Measurements from ENCODE around the gene MIA2.
"Not testable (repeated sequence)": the region's sequence is repeated elsewhere in the genome, so short reads cannot be mapped to it uniquely, and the experiment has no call there.

The MIA2 gene

DNA sequence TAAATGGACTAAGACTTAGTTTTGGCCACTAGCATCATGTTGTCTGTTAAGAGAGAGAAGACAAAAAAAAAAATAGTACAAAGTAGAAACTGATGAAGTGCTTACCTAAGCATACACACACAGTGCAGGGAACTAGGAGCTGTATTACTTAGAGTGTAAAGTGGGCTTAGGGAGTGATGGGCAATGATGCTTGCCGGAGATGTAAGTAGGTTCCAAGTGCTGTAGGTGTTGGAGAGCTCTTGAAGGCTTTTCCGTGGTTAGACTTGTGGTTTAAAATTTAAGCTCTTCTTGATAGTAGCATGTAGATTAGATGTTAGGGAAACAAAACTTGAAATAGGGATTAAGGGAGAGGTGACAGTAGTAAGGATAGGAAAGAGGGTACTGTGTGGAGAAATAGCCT is 34.7 kb downstream of the MIA2 start:
- DNase-seq (ENCODE audit: low spot score) = peak; percentile 50

DNA sequence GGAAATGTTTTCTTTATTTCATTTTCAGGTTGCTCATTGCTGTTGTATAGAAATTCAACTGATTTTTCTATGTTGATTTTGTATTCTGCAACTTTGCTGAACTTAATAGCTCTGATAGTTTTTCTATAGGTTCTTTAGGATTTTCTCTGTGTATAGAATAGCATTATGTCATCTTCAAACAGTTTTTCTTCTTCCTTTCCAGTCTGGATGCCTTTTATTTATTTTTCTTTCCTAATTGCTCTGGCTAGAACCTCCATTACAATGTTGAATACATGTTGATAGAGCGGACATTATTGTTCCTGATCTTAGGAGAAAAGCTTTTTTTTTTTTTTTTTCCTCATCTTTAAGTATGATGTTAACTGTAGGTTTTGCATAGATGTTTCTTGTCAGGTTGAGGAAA is 39.2 kb downstream of the MIA2 start:
- DNase-seq (ENCODE audit: low spot score) = no peak

DNA sequence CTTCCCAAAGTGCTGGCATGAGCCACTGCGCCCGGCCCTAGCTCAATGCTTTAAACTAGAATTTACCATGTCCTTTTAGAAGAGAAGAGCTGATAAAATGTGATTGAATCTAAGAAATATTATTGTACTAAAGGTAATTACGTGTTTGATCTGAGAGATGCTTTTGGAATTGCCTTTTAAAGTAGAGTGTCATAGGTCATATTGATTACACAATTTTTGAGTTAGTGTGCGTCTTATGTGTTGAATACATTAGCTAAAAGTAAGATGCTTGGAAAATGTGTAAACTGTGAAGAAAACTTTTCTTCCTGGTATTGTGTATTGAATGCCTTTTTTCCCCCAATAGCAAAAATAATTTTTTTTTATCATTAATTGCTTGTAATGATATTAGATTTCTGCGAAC is 41.7 kb downstream of the MIA2 start:
- no peak for DNase-seq (ENCODE audit: low spot score)

DNA sequence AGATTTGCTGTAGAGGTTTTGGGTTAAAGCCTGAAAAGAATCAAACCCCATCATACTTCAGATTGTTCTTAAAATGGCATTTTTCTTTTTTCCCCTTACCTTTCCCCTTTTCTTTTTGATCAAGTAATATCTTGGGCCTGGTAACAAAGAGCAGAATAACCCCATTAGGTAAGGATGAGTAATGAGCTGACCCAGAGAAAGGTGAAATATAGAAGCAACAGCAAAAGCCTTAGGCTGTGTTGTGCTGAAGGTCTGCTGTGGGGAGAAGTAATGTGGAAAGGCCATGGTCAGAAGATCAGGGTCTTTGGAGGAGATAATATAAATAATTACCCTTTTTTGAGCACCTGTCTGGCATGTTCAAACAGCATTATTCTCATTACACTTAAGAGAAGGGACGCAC is 42.3 kb downstream of the MIA2 start:
- DNase-seq (ENCODE audit: low spot score) = no peak

DNA sequence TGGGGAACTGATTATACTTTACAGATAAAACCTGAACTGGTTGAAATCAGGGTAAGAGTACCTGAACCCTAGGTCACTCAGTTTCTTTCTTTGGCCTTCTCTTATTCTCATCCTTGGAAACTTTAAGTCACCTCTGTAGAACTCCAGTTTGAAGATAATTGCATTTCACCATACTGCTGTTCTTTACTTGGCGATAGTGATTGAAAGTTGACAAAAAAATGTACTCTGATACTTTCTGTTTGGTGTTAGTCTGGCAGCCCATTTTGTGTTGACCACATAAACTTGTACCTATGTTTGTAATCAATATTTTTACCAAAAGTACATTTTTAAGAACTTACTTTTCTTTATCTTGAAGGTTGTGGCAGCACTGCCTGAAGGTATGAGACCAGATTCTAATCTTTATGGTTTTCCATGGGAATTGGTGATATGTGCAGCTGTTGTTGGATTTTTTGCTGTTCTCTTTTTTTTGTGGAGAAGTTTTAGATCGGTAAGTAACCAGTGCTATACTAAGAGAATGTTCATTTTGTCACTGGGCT is 42.9 kb downstream of the MIA2 start:
- DNase-seq (ENCODE audit: low spot score) = no peak

DNA sequence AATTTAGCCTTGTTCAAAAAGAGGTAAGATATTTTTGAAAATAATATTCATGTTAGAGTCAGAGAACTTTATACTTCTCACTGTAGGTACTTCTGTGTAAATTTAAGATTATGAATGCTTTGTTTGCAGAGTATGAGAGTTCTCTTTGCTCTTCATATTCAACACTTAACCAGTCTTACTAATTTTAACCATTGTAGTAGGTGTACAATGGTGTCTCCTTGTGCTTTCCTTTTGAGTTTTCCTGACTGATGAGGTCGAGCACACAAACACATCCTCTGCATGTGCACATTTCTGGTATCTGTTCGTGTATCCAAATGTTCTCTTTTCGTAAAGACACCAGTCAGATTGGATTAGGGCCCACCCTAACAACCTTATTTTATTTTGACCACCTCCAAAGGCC is 45.8 kb downstream of the MIA2 start:
- DNase-seq (ENCODE audit: low spot score) = no peak

DNA sequence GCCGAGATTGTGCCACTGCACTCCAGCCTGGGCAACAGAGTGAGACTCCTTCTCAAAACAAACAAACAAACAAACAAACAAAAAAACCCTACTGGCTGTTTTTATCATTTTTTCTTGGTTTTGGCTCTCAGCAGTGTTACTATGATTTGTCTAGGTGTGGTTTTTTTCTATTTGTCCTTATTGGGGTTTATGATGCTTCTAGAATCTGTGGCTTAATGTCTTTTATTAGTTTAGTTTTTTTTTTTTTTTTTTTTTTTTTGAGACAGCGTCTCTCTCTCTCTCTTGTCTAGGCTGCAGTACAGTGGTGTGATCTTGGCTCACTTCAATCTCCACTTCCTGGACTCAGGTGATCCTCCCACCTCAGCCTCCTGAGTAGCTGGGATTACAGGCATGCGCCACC is 47.0 kb downstream of the MIA2 start:
- DNase-seq (ENCODE audit: low spot score) = not testable (repeated sequence)

DNA sequence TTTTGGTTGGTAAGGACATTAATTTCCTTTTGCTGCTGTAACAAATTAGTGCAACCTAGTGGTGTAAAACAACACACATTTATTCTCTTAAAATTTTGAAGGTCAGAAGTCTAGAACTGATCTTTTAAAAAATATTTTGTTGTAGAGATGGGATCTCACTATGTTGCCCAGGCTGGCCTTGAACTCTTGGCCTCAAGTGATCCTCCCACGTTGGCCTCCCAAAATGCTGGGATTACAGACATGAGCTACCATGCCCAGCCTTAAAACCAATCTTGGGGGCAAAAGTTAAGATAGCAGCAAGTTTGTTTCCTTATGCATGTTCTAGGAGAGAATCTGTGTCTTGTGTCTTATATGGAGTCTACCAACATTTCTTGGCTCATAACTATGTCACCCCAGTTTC is 55.8 kb downstream of the MIA2 start:
- DNase-seq (ENCODE audit: low spot score) = no peak

DNA sequence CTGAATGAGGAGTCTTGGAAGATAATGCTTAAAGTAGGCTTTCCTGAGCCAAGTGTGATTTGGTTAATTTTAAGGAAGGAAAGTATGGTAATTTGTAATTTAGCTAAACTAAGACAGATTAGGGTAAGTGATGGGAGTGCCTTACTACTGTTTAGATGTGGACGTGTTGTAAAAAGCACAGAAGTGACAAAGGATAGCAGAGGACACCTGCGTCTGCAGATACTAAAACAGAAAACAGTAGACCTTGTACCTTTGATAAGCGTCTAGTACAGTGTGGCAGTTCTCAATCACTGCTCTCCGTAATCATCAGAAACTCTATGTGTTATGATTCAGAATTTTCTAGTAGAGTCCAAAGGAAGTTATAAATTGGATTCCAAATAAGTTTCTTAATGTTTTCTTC is 58.0 kb downstream of the MIA2 start:
- no peak for DNase-seq (ENCODE audit: low spot score)

DNA sequence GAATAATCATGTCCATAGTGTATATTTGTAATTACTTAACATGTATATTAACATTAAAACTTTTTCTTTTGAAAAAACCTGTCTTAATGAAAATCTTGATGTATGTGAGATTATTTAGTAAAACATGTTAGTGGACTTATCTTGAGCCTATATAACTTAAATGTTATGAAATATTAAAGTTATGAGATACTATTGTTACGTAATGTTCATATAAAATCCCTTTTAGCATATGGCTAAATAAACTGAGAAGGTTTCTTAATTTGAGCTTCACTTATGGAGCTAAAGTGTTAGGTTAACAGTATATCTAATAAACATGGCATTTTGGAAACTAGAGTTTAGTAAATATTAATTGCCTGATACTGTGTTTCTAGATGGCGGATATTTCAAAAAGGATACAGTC is 59.9 kb downstream of the MIA2 start:
- DNase-seq (ENCODE audit: low spot score) = no peak

DNA sequence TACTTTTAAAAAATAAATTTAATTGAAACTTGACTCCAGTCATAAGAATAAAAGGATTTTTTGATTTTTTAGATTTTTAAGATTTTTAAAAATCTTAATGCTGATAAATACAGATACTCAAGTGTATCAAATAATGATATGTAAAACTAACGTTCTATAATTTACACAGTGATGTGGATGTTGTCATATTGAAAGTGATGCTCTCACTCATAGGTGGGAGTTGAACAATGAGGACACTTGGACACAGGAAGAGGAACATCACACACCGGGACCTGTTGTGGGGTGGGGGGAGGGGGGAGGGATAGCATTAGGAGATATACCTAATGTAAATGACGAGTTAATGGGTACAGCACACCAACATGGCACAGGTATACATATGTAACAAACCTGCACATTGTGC is 66.7 kb downstream of the MIA2 start:
- not testable (repeated sequence) for DNase-seq (ENCODE audit: low spot score)

DNA sequence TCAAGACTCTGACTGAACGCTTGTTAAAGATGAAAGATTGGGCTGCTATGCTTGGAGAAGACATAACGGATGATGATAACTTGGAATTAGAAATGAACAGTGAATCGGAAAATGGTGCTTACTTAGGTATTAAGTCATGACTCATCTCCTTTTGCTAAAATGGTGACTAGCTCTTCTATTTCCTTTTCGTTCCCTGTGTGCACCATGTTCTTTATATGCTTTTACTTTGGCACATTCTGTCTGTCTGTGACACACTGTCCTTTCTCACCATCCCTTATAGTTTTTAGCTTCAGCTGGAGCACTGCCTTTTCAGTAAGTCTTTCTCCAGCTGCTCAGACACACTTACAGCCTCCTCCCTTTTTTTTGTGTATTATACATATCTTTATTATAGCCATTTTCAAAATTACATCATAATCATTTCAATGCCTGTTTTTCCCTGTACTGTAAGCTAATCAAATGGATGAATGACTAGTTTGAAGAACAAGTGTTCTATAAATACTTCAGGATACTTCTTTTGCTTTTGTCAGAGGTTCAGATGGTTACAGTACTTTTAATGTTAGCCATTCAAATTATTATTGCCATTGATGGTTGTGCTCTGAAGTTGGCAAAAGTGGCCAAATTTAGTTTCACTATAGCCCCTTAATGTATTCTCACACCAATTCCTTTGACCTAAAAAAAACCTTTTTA is 68.6 kb downstream of the MIA2 start:
- DNase-seq (ENCODE audit: low spot score) = no peak

DNA sequence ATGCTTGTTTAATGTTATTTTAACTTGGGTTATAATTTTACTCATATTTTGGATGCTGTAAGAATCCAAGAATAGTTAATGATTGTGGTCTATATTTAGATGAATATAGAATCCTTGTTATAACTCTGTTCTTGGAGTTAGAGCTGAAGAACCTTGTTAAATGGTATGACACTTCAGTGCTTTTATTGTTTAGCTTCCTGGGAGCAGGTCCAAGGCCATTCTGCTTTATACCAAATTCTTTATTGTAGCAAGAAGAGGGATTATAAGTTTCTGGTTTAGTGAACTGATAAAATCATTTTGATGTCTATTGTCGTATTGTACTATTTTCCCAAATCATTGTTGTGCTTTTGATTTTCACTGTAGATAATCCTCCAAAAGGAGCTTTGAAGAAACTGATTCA is 69.4 kb downstream of the MIA2 start:
- DNase-seq (ENCODE audit: low spot score) = no peak

DNA sequence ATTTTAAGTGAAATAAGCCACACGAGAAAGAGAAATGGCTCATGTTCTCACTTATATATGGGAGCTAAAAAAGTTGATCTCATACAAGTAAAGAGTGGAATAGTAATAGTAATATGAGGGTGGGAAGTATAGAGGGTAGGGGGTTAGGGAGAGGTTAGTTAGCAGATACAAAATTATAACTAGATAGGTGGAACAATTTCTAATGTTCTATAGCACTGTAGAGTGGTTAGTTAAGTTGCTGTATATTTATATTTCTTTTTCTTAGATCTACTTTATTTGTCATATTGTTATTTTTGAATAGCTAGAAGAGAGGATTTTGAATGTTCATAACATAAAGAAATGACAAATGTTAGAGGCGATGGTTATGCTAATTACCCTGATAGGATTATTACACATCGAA is 74.1 kb downstream of the MIA2 start:
- no peak for DNase-seq (ENCODE audit: low spot score)

DNA sequence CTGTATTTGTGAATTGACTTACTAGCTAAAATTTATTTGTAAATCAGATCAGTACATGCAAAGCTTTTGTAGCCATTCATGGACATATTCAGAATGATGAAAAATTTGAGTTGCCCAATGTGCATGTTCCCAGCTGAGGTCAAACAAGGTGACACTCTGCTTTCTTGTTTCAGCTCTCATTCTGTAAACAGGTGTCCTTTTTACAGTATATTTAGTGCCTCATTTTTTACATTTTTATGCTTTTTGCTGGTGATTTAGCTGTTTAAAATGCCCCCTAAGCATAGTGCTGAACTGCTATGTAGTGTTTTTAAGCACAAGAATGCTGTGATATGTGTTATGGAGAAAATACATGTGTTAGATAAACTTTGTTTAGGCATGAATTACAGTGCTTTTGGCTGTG is 76.3 kb downstream of the MIA2 start:
- DNase-seq (ENCODE audit: low spot score) = no peak

DNA sequence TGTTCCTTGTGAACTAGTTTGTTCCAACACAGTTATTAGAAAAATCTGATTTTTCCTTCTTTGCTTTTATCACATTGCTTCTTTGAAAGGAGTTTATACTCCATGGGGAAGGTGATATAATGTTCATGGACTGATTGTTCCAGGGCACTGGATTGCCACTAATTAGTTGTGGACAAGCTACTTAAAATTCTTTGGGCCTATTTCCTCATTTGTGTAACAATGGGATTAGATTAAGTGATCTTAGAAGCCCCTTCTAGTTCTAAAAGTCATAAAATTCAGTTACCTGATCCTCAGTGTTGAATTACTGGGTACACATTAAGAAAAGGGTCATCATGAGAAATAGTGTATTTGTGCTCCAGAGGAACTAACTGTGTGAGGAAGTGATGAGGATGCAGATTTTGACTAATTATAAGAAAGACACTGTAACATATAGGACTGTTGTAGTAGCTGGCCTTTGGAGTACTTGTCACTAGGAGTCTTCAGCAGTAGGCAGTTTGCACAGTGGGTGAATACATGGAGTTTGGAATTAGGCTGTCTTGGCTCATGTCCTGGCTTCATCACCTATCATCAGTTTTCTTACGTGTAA is 82.2 kb downstream of the MIA2 start:
- no peak for DNase-seq (ENCODE audit: low spot score)

DNA sequence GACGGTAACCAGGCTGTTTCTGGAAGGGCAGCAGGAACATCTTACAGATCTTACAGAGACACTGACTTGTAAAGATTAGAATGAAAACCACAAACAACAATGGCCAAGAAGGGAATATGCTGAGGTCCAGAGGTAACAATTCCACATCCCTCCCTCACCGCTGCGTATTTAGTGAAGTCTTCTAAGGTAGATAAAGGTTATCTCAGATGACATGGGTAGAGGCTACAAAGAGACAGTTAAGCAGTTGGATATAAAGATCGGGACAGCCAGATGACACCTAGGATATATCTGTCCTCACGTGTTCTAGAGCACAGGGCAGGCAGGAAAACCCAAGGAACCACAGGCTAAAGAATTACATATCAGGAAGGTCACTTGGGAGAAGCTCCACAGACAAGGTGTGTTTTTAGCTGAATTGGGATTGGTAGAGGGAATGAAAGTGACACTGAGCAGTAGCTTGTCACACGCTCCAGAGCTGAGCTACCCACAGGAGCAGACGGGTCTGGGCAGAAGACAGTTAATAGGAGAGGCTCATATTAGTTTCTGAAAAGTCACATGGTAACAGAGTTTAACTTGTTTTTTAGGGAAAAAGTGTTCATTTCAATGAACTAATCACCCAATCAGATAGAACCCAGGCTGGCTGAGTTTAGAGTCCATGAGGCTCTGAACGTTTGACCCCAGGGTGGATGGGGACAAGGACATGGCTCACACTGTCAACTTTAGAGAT is 83.3 kb downstream of the MIA2 start:
- DNase-seq (ENCODE audit: low spot score) = no peak

DNA sequence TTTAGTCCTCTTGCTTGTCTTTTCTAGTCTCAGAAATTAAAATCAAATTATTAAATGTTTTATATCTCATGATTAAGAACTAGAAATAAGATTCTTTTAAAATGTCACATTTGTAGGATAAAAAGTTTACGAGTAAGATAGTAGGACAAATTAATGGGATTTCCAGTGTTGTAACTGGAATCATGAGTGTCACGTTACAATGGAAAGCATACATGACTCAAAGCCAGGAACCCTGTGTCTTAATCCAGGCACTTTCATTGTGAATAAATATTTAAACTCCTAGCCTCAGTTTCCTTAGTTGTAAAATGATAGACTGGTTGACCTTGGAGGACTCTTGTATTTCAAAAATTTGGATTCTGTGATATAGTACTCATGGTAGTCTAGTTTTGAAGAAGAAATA is 84.9 kb downstream of the MIA2 start:
- no peak for DNase-seq (ENCODE audit: low spot score)

DNA sequence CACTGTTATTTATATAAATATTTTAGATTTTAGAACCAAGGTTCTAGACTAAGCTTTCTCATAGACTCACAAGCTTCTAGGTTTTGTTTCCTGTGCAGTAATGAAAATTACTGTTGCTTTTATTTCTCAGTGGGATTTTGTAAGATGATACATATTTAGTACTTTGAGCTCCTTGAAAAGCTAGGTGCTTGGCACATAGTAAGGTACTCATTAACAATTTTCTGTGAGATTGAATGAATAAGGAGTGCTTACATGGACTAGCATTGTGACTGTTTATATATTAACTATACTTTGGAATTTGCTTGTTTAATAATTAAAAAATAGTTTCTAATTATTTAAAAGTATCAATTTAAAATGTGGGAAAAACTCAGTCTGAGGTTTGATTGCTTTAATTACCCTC is 85.7 kb downstream of the MIA2 start:
- no peak for DNase-seq (ENCODE audit: low spot score)

DNA sequence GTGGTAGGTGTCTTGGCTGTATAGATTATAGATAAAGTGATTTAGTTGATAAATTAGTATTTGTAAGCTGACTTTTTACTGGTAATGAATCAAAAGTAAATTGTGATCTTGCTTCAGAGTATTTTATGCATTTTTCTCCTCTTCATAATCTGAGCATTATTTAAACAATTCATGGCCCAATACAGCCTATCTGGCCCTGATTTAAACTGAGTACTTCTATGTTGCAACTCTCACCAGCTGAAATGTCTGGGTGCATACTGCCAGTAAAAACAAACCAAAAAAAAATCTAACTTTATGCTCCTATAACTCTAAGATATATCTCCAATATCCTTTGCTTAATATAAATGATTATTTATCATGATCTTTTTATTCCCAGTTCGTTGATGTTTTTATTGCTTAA is 86.6 kb downstream of the MIA2 start:
- DNase-seq (ENCODE audit: low spot score) = no peak

DNA sequence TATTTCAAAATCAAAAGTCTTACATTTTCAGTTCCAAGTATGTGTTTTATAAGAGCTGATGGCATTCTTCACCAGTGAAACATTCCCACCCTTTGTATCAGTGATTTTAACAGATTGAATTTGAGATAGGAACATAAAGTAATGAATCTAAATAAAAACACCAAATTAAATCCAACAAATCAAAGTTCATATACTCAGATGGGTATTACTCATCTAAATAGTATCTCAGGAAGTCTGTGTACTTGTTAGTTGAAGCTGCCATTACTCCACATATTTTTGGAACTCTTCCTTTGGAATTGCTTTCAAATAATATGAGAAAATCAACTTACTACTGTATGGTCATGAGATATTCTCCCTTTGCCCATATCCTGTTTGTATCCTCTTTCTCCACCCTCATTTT is 89.1 kb downstream of the MIA2 start:
- DNase-seq (ENCODE audit: low spot score) = no peak

DNA sequence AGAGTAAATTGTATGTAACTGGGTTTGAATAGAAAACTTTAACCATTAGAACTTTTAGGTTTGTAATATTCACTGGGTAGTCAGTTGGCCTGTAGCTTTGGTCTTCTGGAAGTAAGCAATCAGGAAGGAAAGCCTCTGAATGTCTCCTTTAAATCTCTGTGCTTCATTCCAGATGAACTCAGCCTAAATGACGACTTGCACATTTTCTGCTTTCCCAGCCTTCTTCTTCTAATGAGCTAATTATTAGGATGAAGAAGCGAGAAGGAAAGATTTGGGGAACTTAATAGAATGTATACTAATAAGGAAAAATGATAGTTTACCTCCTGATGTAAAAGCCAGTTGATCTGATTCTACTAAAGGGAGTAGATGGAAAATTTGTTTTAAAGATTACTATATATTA is 90.4 kb downstream of the MIA2 start:
- no peak for DNase-seq (ENCODE audit: low spot score)

DNA sequence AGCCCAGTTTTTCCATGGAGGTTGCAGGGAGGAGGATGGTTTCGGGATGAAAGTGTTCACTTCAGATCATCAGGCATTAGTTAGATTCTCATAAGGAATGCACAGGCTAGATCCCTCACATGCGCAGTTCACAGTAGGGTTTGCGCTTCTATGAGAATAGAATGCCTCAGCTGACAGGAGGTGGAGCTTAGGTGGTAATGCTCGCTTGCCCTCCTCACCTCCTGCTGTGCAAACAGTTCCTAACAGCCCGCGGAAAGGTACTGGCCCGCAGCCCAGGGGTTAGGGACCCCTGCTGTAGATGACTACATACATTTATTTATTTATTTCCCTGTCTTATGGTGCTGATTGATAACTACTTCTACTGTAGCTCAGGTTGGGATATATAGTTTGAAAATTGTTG is 105.3 kb downstream of the MIA2 start:
- no peak for DNase-seq (ENCODE audit: low spot score)

All from cerebellar cortex (tissue), 1 donor.